ENCODE measurements around the gene FITM1. TPM values are rescaled to one million over a fixed set of nuclear protein-coding genes. Genes with fewer than 3 reads are reported as not detected.

Gene FITM1
- total RNA-seq, result 1 to 10 TPM in 1 of 2 donors, not detected in 1; 2.0 TPM

GRCh38 chr14:24130380-24130716 lies at the start of gene FITM1:
TSS of gene FITM1 (plus strand) at chr14:24130659. CDS start at chr14:24131564, 905 bp downstream.
- no peaks in the 10 kb centered on the region for H3K9me3 ChIP-seq
- no peaks in the 10 kb centered on the region for H3K36me3 ChIP-seq
- no peaks in the 10 kb centered on the region for H3K27me3 ChIP-seq (replicated peaks; ENCODE audit: insufficient read depth)
- intact Hi-C loops (cut with DNase I), result no loop called here
- DNase-seq (ENCODE audit: low spot score), result no peak
- no peaks in the 10 kb centered on the region for H3K4me1 ChIP-seq (replicated peaks)
- 89% methylated on average over 5 of the region's 5 CpGs for WGBS
- no peak within 1 kb of the TSS for H3K4me3 ChIP-seq
- H3K27ac ChIP-seq, result no peak within 1 kb of the TSS
- TF ChIP-seq CTCF (IDR thresholded peaks at IDR 0.05), result no peak
- no peak for TF ChIP-seq POLR2A (IDR thresholded peaks at IDR 0.05)
- TF ChIP-seq POLR2AphosphoS5 (IDR thresholded peaks at IDR 0.05), result no peak

- no peak for TF ChIP-seq POLR2A (IDR thresholded peaks at IDR 0.05)
- TF ChIP-seq POLR2AphosphoS5 (IDR thresholded peaks at IDR 0.05), result peak; percentile 25
- no peak for TF ChIP-seq CTCF (IDR thresholded peaks at IDR 0.05)
- Histone ChIP-seq H3K9me3 (no peaks in the 10 kb centered on the region), H3K4me1 (replicated peaks) (peaks cover 4% of the 10 kb centered on the region), H3K27ac (peak overlapping the region; percentile 59 to 72), H3K4me3 (peak overlapping the region; percentile 47 to 59), H3K36me3 (no peaks in the 10 kb centered on the region), H3K27me3 (replicated peaks; ENCODE audit: insufficient read depth) (no peaks in the 10 kb centered on the region)
- peak; percentile 54 for DNase-seq (ENCODE audit: low spot score)
- intact Hi-C loops (cut with DNase I), result no loop called here
- under 1% methylated on average over 35 of the region's 74 CpGs for WGBS
Observed at GRCh38 chr14:24080888-24081738, 49.3 kb upstream of the FITM1 start.

DNA sequence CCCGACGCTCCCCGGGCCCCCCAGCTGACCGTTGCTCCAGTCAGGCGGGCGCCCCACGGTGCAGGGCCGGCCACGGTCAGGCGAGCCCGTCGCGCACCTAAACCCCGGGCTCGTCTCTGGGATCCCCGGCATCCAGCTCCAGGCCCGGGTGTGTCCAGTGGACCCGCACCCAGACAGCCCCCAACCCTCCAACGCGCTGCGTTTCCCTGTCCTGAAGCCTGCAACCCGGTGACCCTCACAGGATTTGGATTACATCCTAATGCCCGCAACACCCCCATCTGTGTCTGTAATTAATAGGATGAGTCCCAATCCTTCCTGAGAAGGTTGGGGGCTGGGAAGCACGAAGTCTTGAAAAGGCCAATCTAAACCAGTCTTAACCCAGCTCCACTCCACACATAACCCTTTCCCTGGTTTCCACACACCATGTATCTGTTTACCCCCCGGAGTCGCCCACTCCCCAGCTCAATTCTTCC lies 48.7 kb upstream of the FITM1 start:
- H3K36me3 ChIP-seq, result no peaks in the 10 kb centered on the region
- H3K4me3 ChIP-seq, result peak overlapping the region; percentile 47 to 59
- peaks cover 4% of the 10 kb centered on the region for H3K4me1 ChIP-seq (replicated peaks)
- H3K27ac ChIP-seq, result peak overlapping the region; percentile 59 to 72
- no peak for TF ChIP-seq CTCF (IDR thresholded peaks at IDR 0.05)
- H3K27me3 ChIP-seq (replicated peaks; ENCODE audit: insufficient read depth), result no peaks in the 10 kb centered on the region
- 19% methylated on average over 26 of the region's 26 CpGs for WGBS
- intact Hi-C loops (cut with DNase I), result no loop called here
- DNase-seq (ENCODE audit: low spot score), result no peak
- no peaks in the 10 kb centered on the region for H3K9me3 ChIP-seq

- no peaks in the 10 kb centered on the region for H3K27me3 ChIP-seq (replicated peaks; ENCODE audit: insufficient read depth)
- H3K4me3 ChIP-seq, result no peak overlapping the region
- H3K36me3 ChIP-seq, result no peaks in the 10 kb centered on the region
- no peak overlapping the region for H3K27ac ChIP-seq
- TF ChIP-seq CTCF (IDR thresholded peaks at IDR 0.05), result no peak
- no peak for TF ChIP-seq POLR2AphosphoS5 (IDR thresholded peaks at IDR 0.05)
- no peak for TF ChIP-seq POLR2A (IDR thresholded peaks at IDR 0.05)
- intact Hi-C loops (cut with DNase I), result no loop called here
- peaks cover 4% of the 10 kb centered on the region for H3K4me1 ChIP-seq (replicated peaks)
- H3K9me3 ChIP-seq, result no peaks in the 10 kb centered on the region
- no peak for DNase-seq (ENCODE audit: low spot score)
- 91% methylated on average over 5 of the region's 5 CpGs for WGBS
Observed at GRCh38 chr14:24082411-24083080, 47.9 kb upstream of the FITM1 start.
